Muscle layer of duodenum (tissue), 2 donors: ENCODE measurements around the gene MAD1L1.

Experiments
- H3K27ac ChIP-seq: one replicate; pipeline ENCODE4 v1.7.0; 2013; ENCODE audit warnings: mild to moderate bottlenecking, low read length
- H3K27me3 ChIP-seq: one replicate; pipeline ENCODE4 v1.7.0; 2013; ENCODE audit warnings: low read depth, mild to moderate bottlenecking, control low read depth, low read length
- H3K36me3 ChIP-seq, 2 donors: one replicate each; pipeline ENCODE4 v1.7.0; 2013; ENCODE audit warnings: low read length in 2 of 2, control low read depth in 1 of 2, mild to moderate bottlenecking in 1 of 2; ENCODE audit not compliant: insufficient read depth in 2 of 2, control insufficient read depth in 1 of 2
- H3K4me1 ChIP-seq, 2 donors: one replicate each; pipeline ENCODE4 v1.7.0; 2013; ENCODE audit warnings: low read length in 2 of 2, mild to moderate bottlenecking in 2 of 2, control low read depth in 1 of 2, moderate library complexity in 1 of 2; ENCODE audit not compliant: insufficient read depth in 2 of 2, control insufficient read depth in 1 of 2
- H3K4me3 ChIP-seq, 2 donors: one replicate each; pipeline ENCODE4 v1.7.0; 2013; ENCODE audit warnings: low read length in 2 of 2, low read depth in 1 of 2, mild to moderate bottlenecking in 1 of 2
- H3K9me3 ChIP-seq, 2 donors: one replicate each; pipeline ENCODE4 v1.7.0; 2013; ENCODE audit warnings: low read length in 2 of 2, control low read depth in 1 of 2, mild to moderate bottlenecking in 1 of 2; ENCODE audit not compliant: control insufficient read depth in 1 of 2
- donor health status: healthy.

MAD1L1 gene

GRCh38 chr7:1898628-1899185 is 334.0 kb downstream of the MAD1L1 start:
- Histone ChIP-seq H3K36me3 (peaks cover 0 to 17% of the 10 kb centered on the region in 2 donors), H3K9me3 (no peaks in the 10 kb centered on the region), H3K4me3 (no peak overlapping the region), H3K27me3 (no peaks in the 10 kb centered on the region), H3K4me1 (no peaks in the 10 kb centered on the region), H3K27ac (no peak overlapping the region)

GRCh38 chr7:1897861-1898627 is 334.7 kb downstream of the MAD1L1 start:
- H3K4me1 ChIP-seq = no peaks in the 10 kb centered on the region
- H3K9me3 ChIP-seq = no peaks in the 10 kb centered on the region
- no peaks in the 10 kb centered on the region for H3K27me3 ChIP-seq
- peaks cover 0 to 17% of the 10 kb centered on the region in 2 donors for H3K36me3 ChIP-seq
- no peak overlapping the region for H3K27ac ChIP-seq
- no peak overlapping the region for H3K4me3 ChIP-seq

GRCh38 chr7:1897076-1897860 is 335.5 kb downstream of the MAD1L1 start:
- no peak overlapping the region for H3K4me3 ChIP-seq
- H3K27me3 ChIP-seq = no peaks in the 10 kb centered on the region
- H3K36me3 ChIP-seq = peaks cover 0 to 17% of the 10 kb centered on the region in 2 donors
- H3K4me1 ChIP-seq = no peaks in the 10 kb centered on the region
- no peak overlapping the region for H3K27ac ChIP-seq
- H3K9me3 ChIP-seq = no peaks in the 10 kb centered on the region

- Histone ChIP-seq H3K4me1 (no peaks in the 10 kb centered on the region), H3K27ac (no peak overlapping the region), H3K36me3 (peaks cover 0 to 17% of the 10 kb centered on the region in 2 donors), H3K4me3 (no peak overlapping the region), H3K27me3 (no peaks in the 10 kb centered on the region), H3K9me3 (no peaks in the 10 kb centered on the region)
Measured at GRCh38 chr7:1895664-1896515, 336.9 kb downstream of the MAD1L1 start.

GRCh38 chr7:1894906-1895663 is 337.7 kb downstream of the MAD1L1 start:
- H3K9me3 ChIP-seq = no peaks in the 10 kb centered on the region
- H3K36me3 ChIP-seq = peaks cover 0 to 17% of the 10 kb centered on the region in 2 donors
- H3K27ac ChIP-seq = no peak overlapping the region
- H3K4me1 ChIP-seq = no peaks in the 10 kb centered on the region
- H3K27me3 ChIP-seq = no peaks in the 10 kb centered on the region
- no peak overlapping the region for H3K4me3 ChIP-seq

GRCh38 chr7:1894313-1894900 is 338.3 kb downstream of the MAD1L1 start:
- H3K9me3 ChIP-seq = no peaks in the 10 kb centered on the region
- H3K27me3 ChIP-seq = no peaks in the 10 kb centered on the region
- no peak overlapping the region for H3K4me3 ChIP-seq
- no peaks in the 10 kb centered on the region for H3K4me1 ChIP-seq
- no peak overlapping the region for H3K27ac ChIP-seq
- peaks cover 0 to 17% of the 10 kb centered on the region in 2 donors for H3K36me3 ChIP-seq

- no peaks in the 10 kb centered on the region for H3K27me3 ChIP-seq
- H3K9me3 ChIP-seq = no peaks in the 10 kb centered on the region
- peaks cover 0 to 21% of the 10 kb centered on the region in 2 donors for H3K36me3 ChIP-seq
- H3K4me3 ChIP-seq = no peak overlapping the region
- H3K27ac ChIP-seq = no peak overlapping the region
- no peaks in the 10 kb centered on the region for H3K4me1 ChIP-seq
Measured at GRCh38 chr7:1893451-1893850, 339.3 kb downstream of the MAD1L1 start.

GRCh38 chr7:1893036-1893435 is 339.7 kb downstream of the MAD1L1 start:
- H3K27me3 ChIP-seq = no peaks in the 10 kb centered on the region
- no peak overlapping the region for H3K27ac ChIP-seq
- H3K36me3 ChIP-seq = peaks cover 0 to 25% of the 10 kb centered on the region in 2 donors
- no peak overlapping the region for H3K4me3 ChIP-seq
- H3K4me1 ChIP-seq = no peaks in the 10 kb centered on the region
- no peaks in the 10 kb centered on the region for H3K9me3 ChIP-seq

- peaks cover 0 to 21% of the 10 kb centered on the region in 2 donors for H3K36me3 ChIP-seq
- no peak overlapping the region for H3K4me3 ChIP-seq
- no peaks in the 10 kb centered on the region for H3K27me3 ChIP-seq
- no peak overlapping the region for H3K27ac ChIP-seq
- H3K9me3 ChIP-seq = no peaks in the 10 kb centered on the region
- H3K4me1 ChIP-seq = no peaks in the 10 kb centered on the region
Measured at GRCh38 chr7:1892011-1892965, 340.5 kb downstream of the MAD1L1 start.
